Activated B cell treated with CpG ODN at 0.5 μM for 24 hours (primary cell): ENCODE results near the gene SCAMP1. TPM values are rescaled to one million over a fixed set of nuclear protein-coding genes. Genes with fewer than 3 reads are reported as not detected.
"Not testable (repeated sequence)": the region's sequence is repeated elsewhere in the genome, so short reads cannot be mapped to it uniquely, and the experiment has no call there.

Experiments
- ATAC-seq: fragments of 200-7000 bp; cut with Tn5 transposase; one replicate; pipeline ENCODE4 v1.10.0; 2021; ENCODE audit warnings: low read depth, mild to moderate bottlenecking, moderate library complexity
- CTCF ChIA-PET: fragments of 350-600 bp; sonication (Branson Sonifier 250); formaldehyde crosslinking; loops from one replicate; lab custom pipeline; 2021; ENCODE audit warnings: antibody characterized with exemption; lab: Charles Lee
- POLR2A ChIA-PET: fragments of 350-600 bp; sonication (Branson Sonifier 250); formaldehyde crosslinking; loops from one replicate; lab custom pipeline; 2021; ENCODE audit warnings: antibody characterized with exemption; lab: Charles Lee
- DNase-seq: peaks from one replicate; pipeline ENCODE4 v3.0.0; 2022
- H3K27ac Mint-ChIP-seq: one replicate; pipeline ENCODE4 v1.8.0; 2020; ENCODE audit warnings: mixed read lengths
- H3K27me3 Mint-ChIP-seq: one replicate; pipeline ENCODE4 v1.8.0; 2021; ENCODE audit warnings: mixed read lengths
- H3K36me3 Mint-ChIP-seq: one replicate; pipeline ENCODE4 v1.8.0; 2021; ENCODE audit warnings: low read depth, mixed read lengths
- H3K4me1 Mint-ChIP-seq: one replicate; pipeline ENCODE4 v1.8.0; 2021; ENCODE audit warnings: mixed read lengths
- H3K4me3 Mint-ChIP-seq: one replicate; pipeline ENCODE4 v1.8.0; 2020; ENCODE audit warnings: mild to moderate bottlenecking, mixed read lengths
- H3K9me3 Mint-ChIP-seq: one replicate; pipeline ENCODE4 v1.8.0; 2020; ENCODE audit warnings: mixed read lengths
- CTCF ChIP-seq: fragments of 200-600 bp; IDR thresholded peaks from one replicate; pipeline ENCODE4 v1.8.0; 2022; ENCODE audit warnings: antibody characterized with exemption, mild to moderate bottlenecking
- intact Hi-C: fragments of 100-400 bp; cut with micrococcal nuclease; formaldehyde crosslinking; loops from one replicate; pipeline ENCODE4 v1.15.1; 2024
- total RNA-seq: library from RNA; stranded (reverse); gene quantifications from 2 replicates; pipeline ENCODE4 v1.2.3, GENCODE V29; 2022

SCAMP1 gene
- total RNA-seq, 1 donor from 2014 or later = 9.6 TPM

- no peak for DNase-seq
- Mint-ChIP-seq H3K9me3 (no peaks in the 10 kb centered on the region), H3K27ac (no peak overlapping the region), H3K27me3 (no peaks in the 10 kb centered on the region), H3K4me3 (no peak overlapping the region), H3K4me1 (peaks cover 5% of the 10 kb centered on the region), H3K36me3 (peaks cover 2% of the 10 kb centered on the region)
- no peak for ATAC-seq
- intact Hi-C loops = no loop called here
- TF ChIP-seq CTCF = no peak
- ChIA-PET POLR2A (no interaction called here), CTCF (no interaction called here)
Measured at GRCh38 chr5:78377718-78378105, 17.3 kb downstream of the SCAMP1 start.

GRCh38 chr5:78387468-78388153, 27.2 kb downstream of the SCAMP1 start:
- Mint-ChIP-seq H3K4me1 (no peaks in the 10 kb centered on the region), H3K36me3 (peaks cover 48% of the 10 kb centered on the region), H3K9me3 (peaks cover 37% of the 10 kb centered on the region), H3K27me3 (no peaks in the 10 kb centered on the region), H3K27ac (no peak overlapping the region), H3K4me3 (no peak overlapping the region)
- intact Hi-C loops = no loop called here
- ChIA-PET CTCF (interaction anchor here (0.9 kb wide), 1 partner anchor 10 kb away, joined by 3 read pairs; no protein-coding TSS in a partner anchor), POLR2A (no interaction called here)
- DNase-seq (no peak), ATAC-seq (no peak)
- no peak for TF ChIP-seq CTCF

GRCh38 chr5:78391357-78391756, 30.9 kb downstream of the SCAMP1 start:
- intact Hi-C loops, POLR2A ChIA-PET, H3K4me1 Mint-ChIP-seq, H3K27ac Mint-ChIP-seq, ATAC-seq, H3K4me3 Mint-ChIP-seq, CTCF ChIA-PET, H3K27me3 Mint-ChIP-seq, DNase-seq: not testable (repeated sequence)
- peaks cover 40% of the 10 kb centered on the region for H3K36me3 Mint-ChIP-seq
- H3K9me3 Mint-ChIP-seq = peaks cover 14% of the 10 kb centered on the region

GRCh38 chr5:78397831-78398230, 37.4 kb downstream of the SCAMP1 start:
- ChIA-PET POLR2A (interaction anchor here (0.6 kb wide), 1 partner anchor 121 kb away, joined by 3 read pairs; no protein-coding TSS in a partner anchor), CTCF (interaction anchor here (1.3 kb wide), 1 partner anchor 9 kb away, joined by 3 read pairs; no protein-coding TSS in a partner anchor)
- intact Hi-C loops = no loop called here
- TF ChIP-seq CTCF = no peak
- H3K27me3 Mint-ChIP-seq = no peaks in the 10 kb centered on the region
- H3K36me3 Mint-ChIP-seq = peaks cover 23% of the 10 kb centered on the region
- DNase-seq (no peak), ATAC-seq (no peak)
- peaks cover 14% of the 10 kb centered on the region for H3K4me1 Mint-ChIP-seq
- H3K9me3 Mint-ChIP-seq = no peaks in the 10 kb centered on the region
- H3K4me3 Mint-ChIP-seq = no peak overlapping the region
- H3K27ac Mint-ChIP-seq = no peak overlapping the region

GRCh38 chr5:78399116-78399515, 38.7 kb downstream of the SCAMP1 start:
- no peak overlapping the region for H3K27ac Mint-ChIP-seq
- H3K27me3 Mint-ChIP-seq = no peaks in the 10 kb centered on the region
- peaks cover 23% of the 10 kb centered on the region for H3K36me3 Mint-ChIP-seq
- intact Hi-C loops = no loop called here
- peaks cover 14% of the 10 kb centered on the region for H3K4me1 Mint-ChIP-seq
- TF ChIP-seq CTCF = no peak
- no peak for DNase-seq
- ChIA-PET POLR2A (no interaction called here), CTCF (no interaction called here)
- H3K4me3 Mint-ChIP-seq = no peak overlapping the region
- no peak for ATAC-seq
- H3K9me3 Mint-ChIP-seq = no peaks in the 10 kb centered on the region
